Measurements from ENCODE around the gene DNALI1. TPM values are rescaled to one million over a fixed set of nuclear protein-coding genes. Genes with fewer than 3 reads are reported as not detected.

Gene DNALI1
- total RNA-seq, 2 experiments from 2014 or later = 0.13 to 0.18 TPM

DNA sequence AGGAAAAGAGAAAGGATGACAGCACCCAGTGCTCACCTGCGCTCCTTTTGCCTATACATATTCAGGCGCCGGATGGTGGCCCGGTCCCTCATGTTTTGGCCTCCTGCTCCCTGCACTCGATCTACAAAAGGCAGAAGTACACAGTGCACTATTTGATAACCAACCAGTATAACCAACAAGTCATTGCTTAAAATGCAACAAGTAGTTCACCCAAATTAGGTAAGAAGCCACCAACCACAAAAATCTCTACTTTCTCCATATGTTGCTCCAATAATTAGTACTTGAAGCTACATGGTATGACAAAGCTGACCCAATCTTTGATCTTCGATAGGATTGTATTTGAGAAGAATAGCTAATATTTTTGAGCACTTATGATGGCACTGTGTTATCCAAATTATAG lies 37.0 kb downstream of the DNALI1 start:
- DNase-seq = no peak
- Mint-ChIP-seq H3K27me3 (peaks cover 3% of the 10 kb centered on the region), H3K4me3 (peak overlapping the region; percentile 3), H3K36me3 (ENCODE audit: low read depth) (peaks cover 37% of the 10 kb centered on the region), H3K27ac (no peak overlapping the region), H3K9me3 (no peaks in the 10 kb centered on the region), H3K4me1 (peaks cover 46% of the 10 kb centered on the region)
- ChIA-PET CTCF (interaction anchor here (1.0 to 1.1 kb wide), 3 partner anchors 9 to 21 kb away, joined by 3 to 6 read pairs (median 3); no protein-coding TSS in a partner anchor), POLR2A (interaction anchor here (0.8 to 3.1 kb wide), 4 partner anchors 19 to 117 kb away, joined by 3 to 10 read pairs (median 3); no protein-coding TSS in a partner anchor)

DNA sequence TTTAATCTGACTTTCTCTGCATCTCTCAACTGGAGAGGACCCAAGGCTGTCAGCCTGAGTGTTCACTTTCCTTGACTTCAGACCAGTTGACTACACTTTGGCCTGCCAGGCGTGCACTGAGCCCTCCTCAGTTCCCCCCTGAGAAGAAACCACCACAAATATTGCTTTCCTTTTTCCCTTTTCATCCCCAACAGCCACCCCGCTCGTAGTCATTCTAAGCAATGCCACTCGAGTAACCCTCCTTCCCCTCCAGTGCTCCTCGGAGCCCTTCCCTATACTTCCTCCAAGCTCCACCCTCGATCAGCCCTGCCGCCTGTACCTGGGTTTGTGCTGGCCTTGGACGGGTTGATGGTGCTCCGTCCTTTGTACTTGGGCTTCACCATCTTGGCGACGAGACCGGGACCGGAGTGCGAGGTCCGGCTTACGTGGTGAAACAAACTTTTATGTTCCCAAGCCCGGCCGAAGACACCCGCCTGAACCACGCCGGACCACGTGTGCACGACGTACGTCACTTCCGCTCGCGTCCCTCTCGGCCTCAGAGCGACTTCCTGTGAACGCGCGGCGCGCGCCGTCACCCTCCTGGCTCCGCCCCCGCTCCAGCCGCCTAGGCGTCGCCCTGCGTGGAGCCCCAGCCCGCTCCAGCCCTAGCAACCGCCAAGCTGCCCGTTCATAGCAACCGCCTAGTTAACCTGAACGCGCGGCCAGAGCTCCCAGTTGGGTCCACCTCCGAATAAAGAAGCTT lies 38.9 kb downstream of the DNALI1 start, which contains the start of gene GNL2:
GNL2 (minus strand) TSS at position 498 of the 742 bp plus-strand sequence; CDS start at position 383, 115 bp downstream.
- POLR2A ChIA-PET = interaction anchor here (0.6 to 3.1 kb wide), 20 partner anchors 8 to 263 kb away, joined by 3 to 14 read pairs (median 4); partner anchors contain the start of genes CDCA8, MEAF6, MTF1 and SNIP1

DNA sequence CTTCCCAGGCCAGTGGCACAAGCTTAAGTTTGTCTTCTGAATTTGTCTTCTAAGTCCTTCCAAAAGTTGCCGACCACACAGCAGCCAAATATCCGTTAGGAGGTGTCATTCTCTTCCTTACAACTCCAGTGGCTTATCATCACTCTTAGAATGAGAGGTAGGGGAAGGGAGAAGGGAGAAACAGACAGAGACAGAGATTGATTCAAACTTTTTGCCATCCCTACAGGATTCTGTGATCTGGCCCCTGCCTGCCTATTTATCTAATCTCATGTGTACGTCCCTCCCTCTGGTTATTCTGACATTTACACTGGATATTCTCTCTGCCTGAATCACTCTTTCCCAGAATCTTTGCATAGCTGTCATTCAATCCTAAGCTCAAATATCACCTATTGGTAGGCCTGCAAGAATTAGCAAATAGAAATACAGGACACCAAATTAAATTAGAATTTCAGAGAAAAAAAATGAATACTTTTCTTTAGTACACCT lies 39.5 kb downstream of the DNALI1 start:
- POLR2A ChIA-PET = interaction anchor here (0.6 to 3.1 kb wide), 17 partner anchors 8 to 263 kb away, joined by 3 to 14 read pairs (median 4); partner anchors contain the start of genes CDCA8, MEAF6, MTF1 and SNIP1

More for the DNA sequence above, 38.9 kb downstream of the DNALI1 start, which contains the start of gene GNL2:
- peaks cover 3% of the 10 kb centered on the region for H3K27me3 Mint-ChIP-seq
- peaks cover 24% of the 10 kb centered on the region for H3K36me3 Mint-ChIP-seq (ENCODE audit: low read depth)
- H3K4me1 Mint-ChIP-seq = peaks cover 38% of the 10 kb centered on the region
- H3K9me3 Mint-ChIP-seq = no peaks in the 10 kb centered on the region
- H3K4me3 Mint-ChIP-seq = peak within 1 kb of the TSS; percentile 94
- H3K27ac Mint-ChIP-seq = peak within 1 kb of the TSS; percentile 90
- CTCF ChIA-PET = interaction anchor here (0.9 to 1.8 kb wide), 4 partner anchors 12 to 95 kb away, joined by 3 to 6 read pairs (median 4); a partner anchor contains a TSS
- peak; percentile 97 for DNase-seq

DNA sequence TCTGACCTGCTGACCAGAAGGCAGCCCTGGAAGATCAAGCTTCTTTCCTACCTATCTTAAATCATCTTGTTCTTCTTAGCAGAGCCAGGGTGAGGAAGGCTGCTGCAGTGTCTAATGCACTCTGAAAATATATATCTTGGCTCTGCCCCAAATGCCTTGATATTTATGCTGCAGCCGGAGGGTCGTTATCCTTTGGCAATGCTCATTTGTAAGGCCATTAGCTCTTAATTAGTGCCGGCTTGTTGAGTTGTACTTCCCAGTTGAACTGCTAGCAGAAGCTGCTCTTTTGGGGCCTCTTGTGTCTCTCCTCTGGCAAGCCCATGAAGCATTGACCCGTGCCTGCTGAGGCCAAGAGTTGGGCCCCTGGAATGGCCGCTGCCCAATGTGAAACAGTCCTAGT lies 43.2 kb downstream of the DNALI1 start:
- Mint-ChIP-seq H3K27me3 (peaks cover 12% of the 10 kb centered on the region), H3K27ac (no peak overlapping the region), H3K4me1 (peaks cover 12% of the 10 kb centered on the region), H3K4me3 (no peak overlapping the region), H3K9me3 (no peaks in the 10 kb centered on the region), H3K36me3 (ENCODE audit: low read depth) (no peaks in the 10 kb centered on the region)
- ChIA-PET CTCF (interaction anchor here (1.1 to 5.4 kb wide), 2 partner anchors 22 to 82 kb away, joined by 4 to 88 read pairs; no protein-coding TSS in a partner anchor), POLR2A (interaction anchor here (0.9 kb wide), 1 partner anchor 63 kb away, joined by 4 read pairs; no protein-coding TSS in a partner anchor)
- no peak for DNase-seq

More for the DNA sequence above, 39.5 kb downstream of the DNALI1 start:
- peaks cover 3% of the 10 kb centered on the region for H3K27me3 Mint-ChIP-seq
- no peaks in the 10 kb centered on the region for H3K9me3 Mint-ChIP-seq
- DNase-seq = no peak
- H3K27ac Mint-ChIP-seq = peak overlapping the region; percentile 90
- H3K4me1 Mint-ChIP-seq = peaks cover 35% of the 10 kb centered on the region
- CTCF ChIA-PET = interaction anchor here (0.6 to 1.8 kb wide), 5 partner anchors 13 to 106 kb away, joined by 3 to 6 read pairs (median 3); a partner anchor contains a TSS
- H3K4me3 Mint-ChIP-seq = peak overlapping the region; percentile 94
- H3K36me3 Mint-ChIP-seq (ENCODE audit: low read depth) = peaks cover 18% of the 10 kb centered on the region

DNA sequence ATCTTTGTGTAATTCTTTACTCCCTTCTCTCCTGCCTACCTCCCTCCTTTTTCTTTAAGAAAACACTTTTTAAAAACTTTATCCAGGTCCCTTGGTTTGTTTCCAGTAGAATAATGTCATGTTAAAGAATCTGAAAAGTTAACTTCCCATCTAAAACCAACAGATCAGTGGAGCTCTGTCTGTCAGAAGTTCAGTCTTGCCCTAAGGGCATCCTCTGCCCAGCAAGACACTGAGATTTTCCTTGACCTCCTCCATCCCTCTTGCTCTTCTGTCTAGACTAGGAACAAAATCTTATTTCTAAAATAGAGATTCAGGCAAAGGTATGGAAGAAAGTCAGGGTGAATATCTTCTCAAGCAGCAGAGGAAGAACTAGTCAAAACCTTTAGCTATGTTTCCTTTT lies 44.7 kb downstream of the DNALI1 start:
- no peak for DNase-seq
- ChIA-PET CTCF (interaction anchor here (5.4 kb wide), 1 partner anchor 81 kb away, joined by 88 read pairs; no protein-coding TSS in a partner anchor), POLR2A (interaction anchor here (0.7 kb wide), 1 partner anchor 91 kb away, joined by 4 read pairs; the partner anchor contains the start of gene CDCA8)
- no peak overlapping the region for H3K27ac Mint-ChIP-seq
- H3K9me3 Mint-ChIP-seq = no peaks in the 10 kb centered on the region
- H3K4me3 Mint-ChIP-seq = no peak overlapping the region
- no peaks in the 10 kb centered on the region for H3K4me1 Mint-ChIP-seq
- no peaks in the 10 kb centered on the region for H3K36me3 Mint-ChIP-seq (ENCODE audit: low read depth)
- peaks cover 12% of the 10 kb centered on the region for H3K27me3 Mint-ChIP-seq

DNA sequence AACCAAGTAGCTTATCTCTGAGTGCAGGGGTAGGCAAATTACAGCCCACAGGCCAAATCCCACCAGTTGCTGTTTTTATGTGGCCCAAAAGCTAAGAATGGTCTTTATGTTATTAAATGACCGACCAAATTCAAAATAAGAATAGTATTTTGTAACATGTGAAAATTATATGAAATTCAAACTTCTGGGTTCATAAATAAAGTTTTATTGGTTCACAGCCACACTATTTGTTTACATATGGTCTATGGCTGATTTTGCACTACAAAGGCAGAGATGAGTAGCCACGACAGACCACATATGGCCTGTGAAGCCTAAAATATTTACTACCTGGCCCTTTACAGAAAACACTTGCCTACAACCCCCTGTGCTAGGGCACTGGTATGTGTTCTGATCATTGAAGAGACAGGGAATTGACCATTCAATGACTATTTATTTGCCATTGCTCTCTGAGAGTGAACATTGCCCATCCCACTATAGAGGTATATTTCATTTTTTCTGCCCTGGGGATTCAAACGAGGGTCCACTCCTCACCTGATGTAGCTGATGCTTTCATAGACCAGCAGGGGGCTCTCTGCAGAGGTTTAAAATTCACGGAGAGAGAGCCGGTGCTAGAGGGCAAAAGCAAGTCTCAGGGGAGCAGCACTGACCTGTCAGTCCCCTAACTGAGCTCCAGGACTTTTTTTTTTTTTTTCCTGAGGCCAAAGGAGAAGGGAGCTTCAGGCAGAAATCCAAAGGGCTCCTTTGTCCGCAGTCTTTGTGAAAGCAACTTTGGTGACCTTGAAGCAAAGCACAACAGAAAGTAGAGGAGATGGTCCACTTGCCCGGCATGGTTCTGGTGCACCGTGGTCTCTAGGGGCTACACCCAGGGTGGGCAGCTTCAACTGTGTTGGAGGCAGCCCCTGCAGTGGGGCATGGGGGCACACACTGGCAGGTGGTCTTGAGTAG lies 46.3 kb downstream of the DNALI1 start:
- Mint-ChIP-seq H3K9me3 (no peaks in the 10 kb centered on the region), H3K36me3 (ENCODE audit: low read depth) (no peaks in the 10 kb centered on the region), H3K27ac (no peak overlapping the region), H3K27me3 (peaks cover 12% of the 10 kb centered on the region), H3K4me1 (no peaks in the 10 kb centered on the region), H3K4me3 (no peak overlapping the region)
- CTCF ChIA-PET = interaction anchor here (0.6 to 5.4 kb wide), 18 partner anchors 9 to 257 kb away, joined by 3 to 88 read pairs (median 5); partner anchors contain the start of genes CDCA8 and MEAF6
- POLR2A ChIA-PET = interaction anchor here (1.0 to 1.4 kb wide), 2 partner anchors 8 to 87 kb away, joined by 4 read pairs; partner anchors contain the start of gene GNL2
- peak; percentile 34 for DNase-seq

DNA sequence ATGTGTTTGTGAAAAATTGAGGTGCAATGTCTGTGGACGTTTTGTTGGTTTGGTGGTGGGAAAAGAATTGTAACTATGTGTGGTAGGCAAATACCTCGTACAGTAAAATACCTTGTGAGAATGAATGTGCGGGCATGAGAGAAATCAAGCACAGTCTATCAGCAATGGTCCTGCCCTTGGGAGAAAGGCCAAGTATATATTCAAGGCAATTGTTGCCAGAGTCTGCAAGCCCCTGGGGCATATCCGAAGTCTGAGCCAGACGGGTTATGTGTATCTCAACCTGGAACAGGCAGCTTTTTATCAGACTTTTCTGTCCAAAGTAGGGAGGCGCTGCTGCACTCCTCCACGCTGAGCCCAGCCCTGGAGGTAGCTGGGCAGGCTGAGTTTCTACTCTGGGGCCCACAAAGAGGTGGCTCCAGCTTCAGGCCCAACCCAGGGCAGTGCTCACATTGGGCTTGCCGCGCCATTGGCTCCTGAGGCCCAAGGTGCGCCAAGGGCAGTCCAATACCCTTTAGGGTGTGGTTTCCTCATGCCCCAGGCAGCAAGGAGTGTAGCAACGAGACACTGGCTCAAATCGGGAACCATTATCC lies 48.4 kb downstream of the DNALI1 start:
- no peak for DNase-seq
- ChIA-PET POLR2A (no interaction called here), CTCF (interaction anchor here (1.0 to 1.3 kb wide), 2 partner anchors 16 to 77 kb away, joined by 3 read pairs; no protein-coding TSS in a partner anchor)
- no peak overlapping the region for H3K27ac Mint-ChIP-seq
- H3K9me3 Mint-ChIP-seq = no peaks in the 10 kb centered on the region
- no peaks in the 10 kb centered on the region for H3K4me1 Mint-ChIP-seq
- no peaks in the 10 kb centered on the region for H3K36me3 Mint-ChIP-seq (ENCODE audit: low read depth)
- no peak overlapping the region for H3K4me3 Mint-ChIP-seq
- H3K27me3 Mint-ChIP-seq = peaks cover 9% of the 10 kb centered on the region

DNA sequence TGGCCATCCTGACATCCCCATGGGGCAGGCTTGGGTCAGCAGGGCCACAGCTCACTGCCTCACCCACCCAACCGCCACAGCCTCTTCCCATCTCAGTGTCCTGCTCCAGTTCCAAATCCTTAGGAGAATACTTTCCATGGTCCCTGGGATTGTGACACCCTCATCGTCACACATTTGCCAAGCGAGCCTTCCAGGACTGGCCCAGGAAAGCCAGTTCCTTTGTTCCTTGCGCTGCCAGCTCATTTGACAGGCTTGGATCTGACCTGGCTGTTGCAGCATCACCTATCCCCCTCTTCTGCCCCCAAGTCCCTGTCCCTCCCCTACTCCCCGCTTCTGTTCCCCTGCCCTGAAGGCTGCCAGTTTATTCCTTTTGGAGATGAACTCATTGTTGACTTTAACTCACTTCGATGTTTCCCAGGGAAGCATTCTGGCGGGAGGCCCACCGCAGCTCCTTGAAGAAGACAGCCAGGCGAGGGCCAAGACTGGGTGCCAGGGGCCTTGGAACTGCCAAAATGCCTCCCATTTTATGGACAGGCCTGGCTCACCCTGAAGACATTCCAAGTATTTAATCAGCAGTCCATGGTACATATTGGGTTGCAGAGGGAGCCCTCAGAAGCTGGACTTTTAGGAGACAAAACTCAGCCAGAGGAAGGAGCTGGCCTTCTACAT lies 49.2 kb downstream of the DNALI1 start:
- no peaks in the 10 kb centered on the region for H3K36me3 Mint-ChIP-seq (ENCODE audit: low read depth)
- CTCF ChIA-PET = interaction anchor here (1.0 to 1.2 kb wide), 2 partner anchors 76 kb away, joined by 3 read pairs; no protein-coding TSS in a partner anchor
- H3K9me3 Mint-ChIP-seq = no peaks in the 10 kb centered on the region
- DNase-seq = no peak
- H3K27me3 Mint-ChIP-seq = peaks cover 9% of the 10 kb centered on the region
- POLR2A ChIA-PET = interaction anchor here (1.2 kb wide), 1 partner anchor 10 kb away, joined by 3 read pairs; the partner anchor contains the start of gene GNL2
- no peaks in the 10 kb centered on the region for H3K4me1 Mint-ChIP-seq
- H3K4me3 Mint-ChIP-seq = no peak overlapping the region
- H3K27ac Mint-ChIP-seq = no peak overlapping the region

DNA sequence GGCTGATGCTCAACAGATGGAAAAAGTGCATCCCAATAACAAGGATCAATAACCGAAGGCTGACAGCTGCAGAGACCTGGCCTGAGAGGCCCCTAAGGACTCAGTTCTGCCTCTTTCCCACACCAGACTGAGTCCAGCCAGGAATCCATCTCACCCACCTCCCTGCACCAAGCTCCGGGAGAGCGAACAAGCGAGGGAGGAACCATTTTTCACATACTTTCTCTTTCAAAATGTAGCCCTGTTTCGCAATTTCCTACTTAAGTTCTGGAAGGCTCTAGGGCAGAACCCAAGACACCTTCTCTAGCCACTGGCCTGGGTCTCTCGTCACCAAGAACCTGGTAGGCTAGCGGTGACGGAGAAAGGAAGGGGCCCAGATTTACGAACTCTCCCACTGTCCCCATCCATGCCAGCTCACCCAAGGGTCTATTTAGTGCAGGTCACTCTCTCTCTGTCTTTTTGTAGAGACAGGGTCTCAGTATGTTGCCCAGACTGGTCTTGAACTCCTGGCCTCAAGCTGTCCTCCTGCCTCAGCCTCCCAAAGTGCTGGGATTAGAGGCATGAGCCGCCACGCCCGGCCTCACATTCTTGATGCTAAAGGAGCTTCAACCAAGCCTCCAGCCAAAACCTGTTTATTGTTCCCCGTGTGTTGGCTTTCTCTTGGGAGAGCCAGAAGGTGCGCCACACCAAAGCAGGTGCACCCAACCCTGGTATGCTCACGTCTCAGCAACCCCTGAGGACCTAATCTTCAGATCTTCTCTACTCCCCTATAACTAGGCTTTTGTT lies 49.9 kb downstream of the DNALI1 start:
- Mint-ChIP-seq H3K36me3 (ENCODE audit: low read depth) (no peaks in the 10 kb centered on the region), H3K4me3 (no peak overlapping the region), H3K4me1 (no peaks in the 10 kb centered on the region), H3K9me3 (no peaks in the 10 kb centered on the region), H3K27ac (no peak overlapping the region), H3K27me3 (peaks cover 13% of the 10 kb centered on the region)
- DNase-seq = no peak
- POLR2A ChIA-PET = interaction anchor here (1.2 to 1.3 kb wide), 2 partner anchors 11 kb away, joined by 3 to 4 read pairs; partner anchors contain the start of gene GNL2
- CTCF ChIA-PET = interaction anchor here (1.2 to 1.3 kb wide), 2 partner anchors 75 to 77 kb away, joined by 3 read pairs; no protein-coding TSS in a partner anchor

DNA sequence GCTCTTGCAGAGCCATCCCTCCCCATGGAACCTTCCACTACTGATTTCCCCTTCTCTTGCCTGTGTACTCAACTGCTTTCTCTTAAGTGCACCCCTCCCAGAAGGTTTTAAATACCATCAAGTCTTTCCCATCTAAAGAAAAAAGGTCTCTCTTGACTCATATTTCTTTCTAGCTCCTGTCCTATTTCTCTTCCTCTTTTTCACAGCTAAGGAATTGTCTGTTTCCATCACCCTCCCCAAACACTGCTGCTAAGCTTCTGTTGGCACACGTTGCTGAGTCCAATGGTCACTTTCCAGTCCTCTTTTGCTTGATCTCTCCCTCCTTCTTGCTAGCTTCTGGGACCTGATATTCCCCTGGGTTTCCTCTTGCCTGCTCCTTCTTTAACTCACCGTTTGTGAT lies 52.3 kb downstream of the DNALI1 start:
- Mint-ChIP-seq H3K9me3 (no peaks in the 10 kb centered on the region), H3K27me3 (peaks cover 16% of the 10 kb centered on the region), H3K4me3 (no peak overlapping the region), H3K36me3 (ENCODE audit: low read depth) (no peaks in the 10 kb centered on the region), H3K4me1 (no peaks in the 10 kb centered on the region), H3K27ac (no peak overlapping the region)
- no peak for DNase-seq
- ChIA-PET CTCF (interaction anchor here (1.3 kb wide), 1 partner anchor 73 kb away, joined by 3 read pairs; no protein-coding TSS in a partner anchor), POLR2A (interaction anchor here (1.0 kb wide), 1 partner anchor 74 kb away, joined by 3 read pairs; no protein-coding TSS in a partner anchor)
